Right cardiac atrium (tissue), 5 donors: ENCODE data around the gene TTC9. TPM values are rescaled to one million over a fixed set of nuclear protein-coding genes. Genes with fewer than 3 reads are reported as not detected.

Experiments used
- ATAC-seq, 2 donors: fragments of 200-7000 bp; cut with Tn5 transposase; one replicate each; pipeline versions ENCODE4 v1.8.0 to v1.9.1; 2020; ENCODE audit warnings: moderate library complexity in 2 of 2, mild to moderate bottlenecking in 1 of 2
- DNase-seq, 3 donors: peaks; one replicate each; pipeline ENCODE4 v3.0.0-alpha.2; 2020
- H3K27ac ChIP-seq: one replicate; pipeline ENCODE4 v1.5.1; 2013; ENCODE audit warnings: mild to moderate bottlenecking, low read length, control low read depth, moderate library complexity
- H3K27me3 ChIP-seq: one replicate; pipeline ENCODE4 v1.6.1; 2013; ENCODE audit not compliant: control insufficient read depth, insufficient read depth
- H3K4me1 ChIP-seq: one replicate; pipeline ENCODE4 v1.6.1; 2013; ENCODE audit warnings: low read length; ENCODE audit not compliant: control insufficient read depth, insufficient read depth
- H3K4me3 ChIP-seq: one replicate; pipeline ENCODE4 v1.5.1; 2013; ENCODE audit warnings: low read length, control low read depth
- H3K9me3 ChIP-seq: one replicate; pipeline ENCODE4 v1.6.1; 2013; ENCODE audit warnings: low read length; ENCODE audit not compliant: control insufficient read depth
- WGBS: extraction: QIAGEN DNeasy Blood & Tissue Kit; methylation state at CpG from one replicate; pipeline ENCODE4 v1.1.7; 2013; 5-methylcytosine and 5-hydroxymethylcytosine counted together
- intact Hi-C, 4 donors: fragments of 100-400 bp; cut with DNase I; formaldehyde crosslinking; loops; one replicate each; pipeline versions ENCODE4 v1.11.0 to v1.14.0; 2022 to 2023
- polyA plus RNA-seq: library from polyadenylated mRNA; stranded (reverse); fragments of 200-250 nt; gene quantifications from one replicate; pipeline ENCODE4 v1.2.3, GENCODE V29; 2013
- total RNA-seq, 4 donors: library from RNA; stranded (reverse); fragmentation: NEBNext Ultra II Directional; extraction: Animal tissue kit (Norgen Biotek cat#: 25700); gene quantifications; one replicate each; pipeline ENCODE4 v1.2.1, GENCODE V29; 2021
- donor health status: healthy with polysubstance abuse.
- donor health status: DM: no; HTN: yes; CAD: no.
- donor health status: DM: no; HTN: no; CAD: no.
- donor health status: DM: no; HTN: yes; CAD: no; lungs with severe emphysema.
- donor health status: DM: yes; HTN: yes; CAD: no.

Gene TTC9
- total and polyA plus RNA-seq, 5 donors = 0.95 to 4.7 (median 2.1) TPM

GRCh38 chr14:70704960-70705359, 63.2 kb downstream of the TTC9 start:
- Histone ChIP-seq H3K27me3 (no peaks in the 10 kb centered on the region), H3K4me1 (peaks cover 2% of the 10 kb centered on the region), H3K4me3 (no peak overlapping the region), H3K9me3 (no peaks in the 10 kb centered on the region), H3K27ac (no peak overlapping the region)
- no peak for DNase-seq
- no peak for ATAC-seq
- intact Hi-C loops = loop anchor here in 1 of 4 donors (10.0 kb wide), 1 partner anchor 60 kb away; the partner anchor contains the start of gene TTC9
- WGBS = 85% methylated on average over 1 of the region's 1 CpG

GRCh38 chr14:70706177-70706576, 64.5 kb downstream of the TTC9 start:
- intact Hi-C loops = loop anchor here in 1 of 4 donors (10.0 kb wide), 1 partner anchor 61 kb away; the partner anchor contains the start of gene TTC9

GRCh38 chr14:70707138-70708038, 65.7 kb downstream of the TTC9 start:
- no peaks in the 10 kb centered on the region for H3K9me3 ChIP-seq
- WGBS = 80% methylated on average over 6 of the region's 6 CpGs
- peak; percentile 26 to 70 for ATAC-seq
- no peak overlapping the region for H3K27ac ChIP-seq
- intact Hi-C loops = loop anchor here in 1 of 4 donors (10.0 kb wide), 1 partner anchor 63 kb away; the partner anchor contains the start of gene TTC9
- H3K4me1 ChIP-seq = no peaks in the 10 kb centered on the region
- DNase-seq = no peak
- H3K4me3 ChIP-seq = no peak overlapping the region
- no peaks in the 10 kb centered on the region for H3K27me3 ChIP-seq

More at GRCh38 chr14:70706177-70706576, 64.5 kb downstream of the TTC9 start:
- Histone ChIP-seq H3K27ac (no peak overlapping the region), H3K4me3 (no peak overlapping the region), H3K4me1 (peaks cover 2% of the 10 kb centered on the region), H3K9me3 (no peaks in the 10 kb centered on the region), H3K27me3 (no peaks in the 10 kb centered on the region)
- ATAC-seq = no peak
- no peak for DNase-seq

GRCh38 chr14:70708717-70709570, 67.2 kb downstream of the TTC9 start:
- no peak overlapping the region for H3K4me3 ChIP-seq
- ATAC-seq (no peak), DNase-seq (no peak)
- intact Hi-C loops = loop anchor here in 1 of 4 donors (10.0 kb wide), 1 partner anchor 64 kb away; the partner anchor contains the start of gene TTC9
- H3K9me3 ChIP-seq = no peaks in the 10 kb centered on the region
- no peak overlapping the region for H3K27ac ChIP-seq
- WGBS = 77% methylated on average over 15 of the region's 15 CpGs
- H3K27me3 ChIP-seq = no peaks in the 10 kb centered on the region
- H3K4me1 ChIP-seq = no peaks in the 10 kb centered on the region

GRCh38 chr14:70709726-70710382, 68.1 kb downstream of the TTC9 start:
- DNase-seq = no peak
- H3K27me3 ChIP-seq = no peaks in the 10 kb centered on the region
- WGBS = 58% methylated on average over 8 of the region's 8 CpGs
- peak in 1 of 2 donors; percentile 77 for ATAC-seq
- intact Hi-C loops = loop anchor here in 3 of 4 donors (5.0 to 10.0 kb wide), 4 partner anchors 65 to 105 kb away; partner anchors contain the start of gene TTC9 (in 1 of the 3)
- H3K4me1 ChIP-seq = no peaks in the 10 kb centered on the region
- H3K4me3 ChIP-seq = no peak overlapping the region
- H3K27ac ChIP-seq = no peak overlapping the region
- H3K9me3 ChIP-seq = no peaks in the 10 kb centered on the region

- ATAC-seq = no peak
Measured at GRCh38 chr14:70711451-70711850, 69.7 kb downstream of the TTC9 start.

GRCh38 chr14:70713096-70713495, 71.4 kb downstream of the TTC9 start:
- Histone ChIP-seq H3K4me1 (no peaks in the 10 kb centered on the region), H3K27ac (no peak overlapping the region), H3K4me3 (no peak overlapping the region), H3K9me3 (no peaks in the 10 kb centered on the region), H3K27me3 (no peaks in the 10 kb centered on the region)
- 94% methylated on average over 4 of the region's 4 CpGs for WGBS
- ATAC-seq (no peak), DNase-seq (no peak)
- intact Hi-C loops = loop anchor here in 3 of 4 donors (5.0 to 10.0 kb wide), 3 partner anchors 88 to 102 kb away; no protein-coding TSS in a partner anchor

More at GRCh38 chr14:70711451-70711850, 69.7 kb downstream of the TTC9 start:
- Histone ChIP-seq H3K27ac (no peak overlapping the region), H3K4me1 (no peaks in the 10 kb centered on the region), H3K4me3 (no peak overlapping the region), H3K9me3 (no peaks in the 10 kb centered on the region), H3K27me3 (no peaks in the 10 kb centered on the region)
- no peak for DNase-seq
- intact Hi-C loops = loop anchor here in 3 of 4 donors (5.0 to 10.0 kb wide), 3 partner anchors 87 to 103 kb away; no protein-coding TSS in a partner anchor
- WGBS = 95% methylated on average over 1 of the region's 1 CpG

- 25% methylated on average over 3 of the region's 3 CpGs for WGBS
- intact Hi-C loops = loop anchor here in 3 of 4 donors (5.0 to 10.0 kb wide), 3 partner anchors 89 to 101 kb away; no protein-coding TSS in a partner anchor
- no peaks in the 10 kb centered on the region for H3K27me3 ChIP-seq
- ATAC-seq (peak; percentile 82 to 91), DNase-seq (peak in 1 of 3 donors; percentile 41)
- peak overlapping the region; percentile 6 for H3K27ac ChIP-seq
- no peak overlapping the region for H3K4me3 ChIP-seq
- no peaks in the 10 kb centered on the region for H3K9me3 ChIP-seq
- no peaks in the 10 kb centered on the region for H3K4me1 ChIP-seq
Measured at GRCh38 chr14:70713511-70713916, 71.8 kb downstream of the TTC9 start.

GRCh38 chr14:70714055-70714550, 72.4 kb downstream of the TTC9 start:
- 19% methylated on average over 8 of the region's 8 CpGs for WGBS

GRCh38 chr14:70716483-70716882, 74.8 kb downstream of the TTC9 start:
- H3K4me1 ChIP-seq = no peaks in the 10 kb centered on the region
- ATAC-seq (no peak), DNase-seq (no peak)
- no peak overlapping the region for H3K4me3 ChIP-seq
- WGBS = 26% methylated on average over 5 of the region's 5 CpGs
- intact Hi-C loops = loop anchor here in 2 of 4 donors (10.0 kb wide), 2 partner anchors 92 to 98 kb away; no protein-coding TSS in a partner anchor
- H3K27ac ChIP-seq = no peak overlapping the region
- H3K27me3 ChIP-seq = no peaks in the 10 kb centered on the region
- H3K9me3 ChIP-seq = no peaks in the 10 kb centered on the region

More at GRCh38 chr14:70714055-70714550, 72.4 kb downstream of the TTC9 start:
- Histone ChIP-seq H3K4me3 (no peak overlapping the region), H3K27me3 (no peaks in the 10 kb centered on the region), H3K27ac (no peak overlapping the region), H3K4me1 (no peaks in the 10 kb centered on the region), H3K9me3 (no peaks in the 10 kb centered on the region)
- intact Hi-C loops = loop anchor here in 3 of 4 donors (5.0 to 10.0 kb wide), 3 partner anchors 89 to 101 kb away; no protein-coding TSS in a partner anchor
- ATAC-seq (peak; percentile 12 to 34), DNase-seq (no peak)
